HepG2 (cell line): Measurements from ENCODE around the gene ZNF414. TPM values are rescaled to one million over a fixed set of nuclear protein-coding genes. Genes with fewer than 3 reads are reported as not detected.

ENCODE experiments used
- KDM4B ChIP-seq: sonication (generic); formaldehyde crosslinking; IDR thresholded peaks from 2 replicates; pipeline ENCODE4 v1.4.0; 2020; ENCODE audit warnings: missing genetic modification reagents
- POLR2A ChIP-seq, 2 experiments: IDR thresholded peaks; 2 replicates each; pipeline ENCODE4 v1.6.1; 2011; ENCODE audit warnings: low read depth in 2 of 2, low read length in 2 of 2, mild to moderate bottlenecking in 1 of 2, moderate library complexity in 1 of 2; ENCODE audit not compliant: insufficient read depth in 1 of 2
- ZC3H13 ChIP-seq: sonication (generic); formaldehyde crosslinking; IDR thresholded peaks from 2 replicates; pipeline ENCODE4 v1.8.1; 2023; ENCODE audit warnings: mild to moderate bottlenecking, missing genetic modification reagents, moderate library complexity
- ZNF10 ChIP-seq: sonication (generic); formaldehyde crosslinking; IDR thresholded peaks from 2 replicates; pipeline ENCODE4 v1.4.0; 2020; ENCODE audit warnings: mild to moderate bottlenecking, low read depth, missing genetic modification reagents, borderline replicate concordance
- ZNF674 ChIP-seq: sonication (generic); formaldehyde crosslinking; IDR thresholded peaks from 2 replicates; pipeline ENCODE4 v1.5.0; 2020; ENCODE audit warnings: low read depth, mild to moderate bottlenecking, missing genetic modification reagents
- ZNF7 ChIP-seq: IDR thresholded peaks from 2 replicates; pipeline ENCODE4 v1.6.1; 2016; ENCODE audit warnings: missing biosample characterization, missing genetic modification reagents
- ZSCAN12 ChIP-seq: sonication (generic); formaldehyde crosslinking; IDR thresholded peaks from 2 replicates; pipeline ENCODE4 v1.9.0; 2021; ENCODE audit warnings: mild to moderate bottlenecking, missing genetic modification reagents
- polyA plus RNA-seq, 8 experiments: library from polyadenylated mRNA; depleted of rRNA in 3 of 8; stranded (reverse) in 7 of 8; unstranded in 1 of 8; fragments of >200 nt; fragmentation: Illumina TruSeq in 4 of 8; extraction: Trizol in 4 of 8; gene quantifications; 2 replicates each; pipeline versions ENCODE4 v1.2.1 to v1.2.3, GENCODE V29; 2011 to 2016; ENCODE audit warnings: low read depth in 4 of 8, missing spikeins in 1 of 8, mixed read lengths in 1 of 8; ENCODE audit not compliant: insufficient read depth in 1 of 8
- total RNA-seq, 5 experiments: library from RNA; depleted of rRNA; stranded (reverse); fragments of >200 nt; fragmentation: Illumina TruSeq; extraction: Trizol; gene quantifications; 2 replicates each; pipeline ENCODE4 v1.2.3, GENCODE V29; 2016; ENCODE audit warnings: low read depth in 1 of 5
- TF ChIP-seq, protein P1 (sequence below): IDR thresholded peaks from 2 replicates; pipeline ENCODE4 v1.6.1; 2016; ENCODE audit warnings: low read depth, missing genetic modification reagents, missing compliant biosample characterization
- TF ChIP-seq, protein P2 (sequence below): sonication (generic); formaldehyde crosslinking; IDR thresholded peaks from 2 replicates; pipeline ENCODE4 v1.8.0; 2022; ENCODE audit warnings: mild to moderate bottlenecking, missing genetic modification reagents
- TF ChIP-seq, protein P3 (sequence below): sonication (generic); formaldehyde crosslinking; IDR thresholded peaks from 2 replicates; pipeline ENCODE4 v1.5.1; 2020; ENCODE audit warnings: mild to moderate bottlenecking, missing genetic modification reagents, borderline replicate concordance
- TF ChIP-seq, protein P4 (sequence below): sonication (generic); formaldehyde crosslinking; IDR thresholded peaks from 2 replicates; pipeline ENCODE4 v1.8.1; 2023; ENCODE audit warnings: mild to moderate bottlenecking, inconsistent platforms, moderate library complexity, missing genetic modification reagents, borderline replicate concordance
- TF ChIP-seq, protein P5 (sequence below): sonication (generic); formaldehyde crosslinking; IDR thresholded peaks from 2 replicates; pipeline ENCODE4 v1.4.0; 2020; ENCODE audit warnings: missing genetic modification reagents
- TF ChIP-seq, protein P6 (sequence below): sonication (generic); formaldehyde crosslinking; IDR thresholded peaks from 2 replicates; pipeline ENCODE4 v1.5.1; 2020; ENCODE audit warnings: missing genetic modification reagents, mild to moderate bottlenecking, borderline replicate concordance
- TF ChIP-seq, protein P7 (sequence below): sonication (generic); formaldehyde crosslinking; IDR thresholded peaks from 2 replicates; pipeline ENCODE4 v1.5.0; 2020; ENCODE audit warnings: missing genetic modification reagents

The ZNF414 gene
- total and polyA plus RNA-seq, 2 of the 13 experiments (the other 11 are each of a cell fraction or from before 2014, with no cell fraction given): 2.5 to 4.0 TPM

DNA sequence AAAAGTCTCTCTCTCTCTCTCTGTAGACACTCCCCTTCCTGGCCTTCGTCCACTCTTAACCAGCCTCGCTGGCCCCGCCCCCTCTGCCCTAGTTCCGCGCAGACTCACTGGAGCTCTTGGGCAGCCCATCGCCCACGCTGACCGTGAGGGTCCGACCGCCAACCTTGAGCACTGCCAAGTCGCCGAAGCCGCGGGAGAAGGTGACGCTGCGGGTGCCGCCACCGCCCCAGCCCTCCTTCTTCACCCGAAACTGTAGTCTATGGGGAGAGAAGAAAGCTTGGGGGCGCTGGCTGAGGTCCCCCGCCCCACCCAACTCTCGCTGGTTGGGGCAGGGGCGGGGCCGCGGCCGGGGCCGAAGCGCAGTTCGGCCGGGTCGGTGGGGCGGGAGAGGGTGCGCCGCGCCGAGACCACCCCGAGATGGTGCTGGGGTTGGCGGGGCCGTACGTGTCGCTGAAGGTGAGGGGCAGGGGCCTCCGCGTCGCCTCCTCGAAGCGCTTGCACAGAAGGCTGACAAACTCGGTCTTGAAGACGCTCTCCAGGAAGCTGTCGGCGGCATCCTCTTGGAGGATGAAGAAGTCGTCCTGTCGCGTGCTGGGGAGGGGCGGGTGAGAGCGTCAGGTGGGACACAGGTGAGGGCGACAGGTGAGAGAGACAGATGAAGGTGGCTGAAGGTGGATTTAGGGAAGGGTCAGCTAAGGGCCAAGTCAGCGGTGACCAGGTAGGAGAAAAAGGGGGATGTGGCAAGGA, 12.6 kb upstream of the ZNF414 start (continued):
- TF ChIP-seq, protein P1, sequence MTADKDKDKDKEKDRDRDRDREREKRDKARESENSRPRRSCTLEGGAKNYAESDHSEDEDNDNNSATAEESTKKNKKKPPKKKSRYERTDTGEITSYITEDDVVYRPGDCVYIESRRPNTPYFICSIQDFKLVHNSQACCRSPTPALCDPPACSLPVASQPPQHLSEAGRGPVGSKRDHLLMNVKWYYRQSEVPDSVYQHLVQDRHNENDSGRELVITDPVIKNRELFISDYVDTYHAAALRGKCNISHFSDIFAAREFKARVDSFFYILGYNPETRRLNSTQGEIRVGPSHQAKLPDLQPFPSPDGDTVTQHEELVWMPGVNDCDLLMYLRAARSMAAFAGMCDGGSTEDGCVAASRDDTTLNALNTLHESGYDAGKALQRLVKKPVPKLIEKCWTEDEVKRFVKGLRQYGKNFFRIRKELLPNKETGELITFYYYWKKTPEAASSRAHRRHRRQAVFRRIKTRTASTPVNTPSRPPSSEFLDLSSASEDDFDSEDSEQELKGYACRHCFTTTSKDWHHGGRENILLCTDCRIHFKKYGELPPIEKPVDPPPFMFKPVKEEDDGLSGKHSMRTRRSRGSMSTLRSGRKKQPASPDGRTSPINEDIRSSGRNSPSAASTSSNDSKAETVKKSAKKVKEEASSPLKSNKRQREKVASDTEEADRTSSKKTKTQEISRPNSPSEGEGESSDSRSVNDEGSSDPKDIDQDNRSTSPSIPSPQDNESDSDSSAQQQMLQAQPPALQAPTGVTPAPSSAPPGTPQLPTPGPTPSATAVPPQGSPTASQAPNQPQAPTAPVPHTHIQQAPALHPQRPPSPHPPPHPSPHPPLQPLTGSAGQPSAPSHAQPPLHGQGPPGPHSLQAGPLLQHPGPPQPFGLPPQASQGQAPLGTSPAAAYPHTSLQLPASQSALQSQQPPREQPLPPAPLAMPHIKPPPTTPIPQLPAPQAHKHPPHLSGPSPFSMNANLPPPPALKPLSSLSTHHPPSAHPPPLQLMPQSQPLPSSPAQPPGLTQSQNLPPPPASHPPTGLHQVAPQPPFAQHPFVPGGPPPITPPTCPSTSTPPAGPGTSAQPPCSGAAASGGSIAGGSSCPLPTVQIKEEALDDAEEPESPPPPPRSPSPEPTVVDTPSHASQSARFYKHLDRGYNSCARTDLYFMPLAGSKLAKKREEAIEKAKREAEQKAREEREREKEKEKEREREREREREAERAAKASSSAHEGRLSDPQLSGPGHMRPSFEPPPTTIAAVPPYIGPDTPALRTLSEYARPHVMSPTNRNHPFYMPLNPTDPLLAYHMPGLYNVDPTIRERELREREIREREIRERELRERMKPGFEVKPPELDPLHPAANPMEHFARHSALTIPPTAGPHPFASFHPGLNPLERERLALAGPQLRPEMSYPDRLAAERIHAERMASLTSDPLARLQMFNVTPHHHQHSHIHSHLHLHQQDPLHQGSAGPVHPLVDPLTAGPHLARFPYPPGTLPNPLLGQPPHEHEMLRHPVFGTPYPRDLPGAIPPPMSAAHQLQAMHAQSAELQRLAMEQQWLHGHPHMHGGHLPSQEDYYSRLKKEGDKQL (CRISPR knock-in tag): no peak
- TF ChIP-seq, protein P2, sequence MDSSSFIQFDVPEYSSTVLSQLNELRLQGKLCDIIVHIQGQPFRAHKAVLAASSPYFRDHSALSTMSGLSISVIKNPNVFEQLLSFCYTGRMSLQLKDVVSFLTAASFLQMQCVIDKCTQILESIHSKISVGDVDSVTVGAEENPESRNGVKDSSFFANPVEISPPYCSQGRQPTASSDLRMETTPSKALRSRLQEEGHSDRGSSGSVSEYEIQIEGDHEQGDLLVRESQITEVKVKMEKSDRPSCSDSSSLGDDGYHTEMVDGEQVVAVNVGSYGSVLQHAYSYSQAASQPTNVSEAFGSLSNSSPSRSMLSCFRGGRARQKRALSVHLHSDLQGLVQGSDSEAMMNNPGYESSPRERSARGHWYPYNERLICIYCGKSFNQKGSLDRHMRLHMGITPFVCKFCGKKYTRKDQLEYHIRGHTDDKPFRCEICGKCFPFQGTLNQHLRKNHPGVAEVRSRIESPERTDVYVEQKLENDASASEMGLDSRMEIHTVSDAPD: no peak
- TF ChIP-seq, protein P3, sequence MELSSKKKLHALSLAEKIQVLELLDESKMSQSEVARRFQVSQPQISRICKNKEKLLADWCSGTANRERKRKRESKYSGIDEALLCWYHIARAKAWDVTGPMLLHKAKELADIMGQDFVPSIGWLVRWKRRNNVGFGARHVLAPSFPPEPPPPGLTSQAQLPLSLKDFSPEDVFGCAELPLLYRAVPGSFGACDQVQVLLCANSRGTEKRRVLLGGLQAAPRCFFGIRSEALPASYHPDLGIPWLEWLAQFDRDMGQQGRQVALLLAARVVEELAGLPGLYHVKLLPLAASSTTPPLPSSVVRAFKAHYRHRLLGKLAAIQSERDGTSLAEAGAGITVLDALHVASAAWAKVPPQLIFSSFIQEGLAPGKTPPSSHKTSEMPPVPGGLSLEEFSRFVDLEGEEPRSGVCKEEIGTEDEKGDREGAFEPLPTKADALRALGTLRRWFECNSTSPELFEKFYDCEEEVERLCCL (CRISPR knock-in tag): no peak
- TF ChIP-seq, protein P4, sequence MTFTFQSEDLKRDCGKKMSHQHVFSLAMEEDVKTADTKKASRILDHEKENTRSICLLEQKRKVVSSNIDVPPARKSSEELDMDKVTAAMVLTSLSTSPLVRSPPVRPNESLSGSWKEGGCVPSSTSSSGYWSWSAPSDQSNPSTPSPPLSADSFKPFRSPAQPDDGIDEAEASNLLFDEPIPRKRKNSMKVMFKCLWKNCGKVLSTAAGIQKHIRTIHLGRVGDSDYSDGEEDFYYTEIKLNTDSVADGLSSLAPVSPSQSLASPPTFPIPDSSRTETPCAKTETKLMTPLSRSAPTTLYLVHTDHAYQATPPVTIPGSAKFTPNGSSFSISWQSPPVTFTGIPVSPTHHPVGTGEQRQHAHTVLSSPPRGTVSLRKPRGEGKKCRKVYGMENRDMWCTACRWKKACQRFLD (CRISPR knock-in tag): no peak
- TF ChIP-seq KDM4B (CRISPR knock-in tag) (no peak), ZNF10 (CRISPR knock-in tag) (no peak), ZC3H13 (CRISPR knock-in tag) (peak; percentile 39; the same call in 1 of the 2 replicates), ZNF674 (no peak), ZSCAN12 (no peak), ZNF7 (no peak), POLR2A (IDR thresholded peaks at IDR 0.05; ENCODE audit: insufficient read depth in 1 of 2, low read depth in 2 of 2, low read length in 2 of 2) (peak in 1 of 2 experiments; percentile 92; a peak in 3 of 4 replicates)
- TF ChIP-seq, protein P5, sequence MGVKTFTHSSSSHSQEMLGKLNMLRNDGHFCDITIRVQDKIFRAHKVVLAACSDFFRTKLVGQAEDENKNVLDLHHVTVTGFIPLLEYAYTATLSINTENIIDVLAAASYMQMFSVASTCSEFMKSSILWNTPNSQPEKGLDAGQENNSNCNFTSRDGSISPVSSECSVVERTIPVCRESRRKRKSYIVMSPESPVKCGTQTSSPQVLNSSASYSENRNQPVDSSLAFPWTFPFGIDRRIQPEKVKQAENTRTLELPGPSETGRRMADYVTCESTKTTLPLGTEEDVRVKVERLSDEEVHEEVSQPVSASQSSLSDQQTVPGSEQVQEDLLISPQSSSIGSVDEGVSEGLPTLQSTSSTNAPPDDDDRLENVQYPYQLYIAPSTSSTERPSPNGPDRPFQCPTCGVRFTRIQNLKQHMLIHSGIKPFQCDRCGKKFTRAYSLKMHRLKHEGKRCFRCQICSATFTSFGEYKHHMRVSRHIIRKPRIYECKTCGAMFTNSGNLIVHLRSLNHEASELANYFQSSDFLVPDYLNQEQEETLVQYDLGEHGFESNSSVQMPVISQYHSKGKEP: no peak
- TF ChIP-seq, protein P6, sequence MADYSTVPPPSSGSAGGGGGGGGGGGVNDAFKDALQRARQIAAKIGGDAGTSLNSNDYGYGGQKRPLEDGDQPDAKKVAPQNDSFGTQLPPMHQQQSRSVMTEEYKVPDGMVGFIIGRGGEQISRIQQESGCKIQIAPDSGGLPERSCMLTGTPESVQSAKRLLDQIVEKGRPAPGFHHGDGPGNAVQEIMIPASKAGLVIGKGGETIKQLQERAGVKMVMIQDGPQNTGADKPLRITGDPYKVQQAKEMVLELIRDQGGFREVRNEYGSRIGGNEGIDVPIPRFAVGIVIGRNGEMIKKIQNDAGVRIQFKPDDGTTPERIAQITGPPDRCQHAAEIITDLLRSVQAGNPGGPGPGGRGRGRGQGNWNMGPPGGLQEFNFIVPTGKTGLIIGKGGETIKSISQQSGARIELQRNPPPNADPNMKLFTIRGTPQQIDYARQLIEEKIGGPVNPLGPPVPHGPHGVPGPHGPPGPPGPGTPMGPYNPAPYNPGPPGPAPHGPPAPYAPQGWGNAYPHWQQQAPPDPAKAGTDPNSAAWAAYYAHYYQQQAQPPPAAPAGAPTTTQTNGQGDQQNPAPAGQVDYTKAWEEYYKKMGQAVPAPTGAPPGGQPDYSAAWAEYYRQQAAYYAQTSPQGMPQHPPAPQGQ (CRISPR knock-in tag): no peak
- TF ChIP-seq, protein P7, sequence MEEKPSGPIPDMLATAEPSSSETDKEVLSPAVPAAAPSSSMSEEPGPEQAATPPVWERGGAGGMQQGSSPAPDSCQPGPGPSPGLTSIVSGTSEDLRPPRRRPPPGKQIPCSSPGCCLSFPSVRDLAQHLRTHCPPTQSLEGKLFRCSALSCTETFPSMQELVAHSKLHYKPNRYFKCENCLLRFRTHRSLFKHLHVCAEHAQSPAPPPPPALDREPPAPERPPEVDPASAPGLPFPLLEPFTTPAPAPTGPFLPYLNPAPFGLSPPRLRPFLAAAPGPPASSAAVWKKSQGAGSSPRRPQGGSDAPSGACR: peak; percentile 71; the same call in 1 of the 2 replicates
